Measurements from ENCODE around the gene GNG8.

GRCh38 chr19:46634656-46635218 is 1.3 kb downstream of the GNG8 start:
- TF ChIP-seq EZH2 (IDR thresholded peaks at IDR 0.05; ENCODE audit: low read depth, unreplicated experiment) (no peak), REST (IDR thresholded peaks at IDR 0.05; ENCODE audit: unreplicated experiment) (no peak), CTCF (conservative IDR thresholded peaks at IDR 0.05; ENCODE audit: low read depth in 2 of 2) (no peak), JUNB (IDR thresholded peaks at IDR 0.05; ENCODE audit: unreplicated experiment) (no peak), STAT1 (IDR thresholded peaks at IDR 0.05; ENCODE audit: unreplicated experiment) (no peak), POLR2AphosphoS5 (IDR thresholded peaks at IDR 0.05; ENCODE audit: low read depth) (no peak), EZH2phosphoT487 (IDR thresholded peaks at IDR 0.05; ENCODE audit: unreplicated experiment) (no peak), NANOG (IDR thresholded peaks at IDR 0.05; ENCODE audit: borderline replicate concordance) (no peak), CREB1 (CRISPR knock-in tag; IDR thresholded peaks at IDR 0.05; ENCODE audit: low read depth) (no peak)
- TF ChIP-seq, protein P1, sequence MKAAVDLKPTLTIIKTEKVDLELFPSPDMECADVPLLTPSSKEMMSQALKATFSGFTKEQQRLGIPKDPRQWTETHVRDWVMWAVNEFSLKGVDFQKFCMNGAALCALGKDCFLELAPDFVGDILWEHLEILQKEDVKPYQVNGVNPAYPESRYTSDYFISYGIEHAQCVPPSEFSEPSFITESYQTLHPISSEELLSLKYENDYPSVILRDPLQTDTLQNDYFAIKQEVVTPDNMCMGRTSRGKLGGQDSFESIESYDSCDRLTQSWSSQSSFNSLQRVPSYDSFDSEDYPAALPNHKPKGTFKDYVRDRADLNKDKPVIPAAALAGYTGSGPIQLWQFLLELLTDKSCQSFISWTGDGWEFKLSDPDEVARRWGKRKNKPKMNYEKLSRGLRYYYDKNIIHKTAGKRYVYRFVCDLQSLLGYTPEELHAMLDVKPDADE (IDR thresholded peaks at IDR 0.05), result no peak

Measured in GM23338 (cell line).